H1 (cell line): Measurements from ENCODE around the gene TBX18. TPM values are rescaled to one million over a fixed set of nuclear protein-coding genes. Genes with fewer than 3 reads are reported as not detected.

Experiments used
- BACH1 ChIP-seq: IDR thresholded peaks from 2 replicates; pipeline ENCODE4 v1.6.1; 2012; ENCODE audit warnings: low read length, improper control_type of control experiment
- CHD1 ChIP-seq: IDR thresholded peaks from 2 replicates; pipeline ENCODE4 v1.6.1; 2012; ENCODE audit warnings: low read depth, low read length, improper control_type of control experiment
- EGR1 ChIP-seq: IDR thresholded peaks from 2 replicates; pipeline ENCODE4 v1.6.1; 2011; ENCODE audit warnings: low read depth, low read length, borderline replicate concordance
- POLR2AphosphoS5 ChIP-seq: IDR thresholded peaks from 2 replicates; pipeline ENCODE4 v1.6.1; 2011; ENCODE audit warnings: low read depth, low read length
- SP2 ChIP-seq: IDR thresholded peaks from 2 replicates; pipeline ENCODE4 v1.6.1; 2012; ENCODE audit warnings: mild to moderate bottlenecking, low read length, inconsistent platforms
- polyA plus RNA-seq, 7 experiments: library from polyadenylated mRNA; depleted of rRNA in 3 of 7; stranded (reverse) in 5 of 7; unstranded in 2 of 7; fragments of >200 nt in 5 of 7; fragments of 200-250 nt in 2 of 7; gene quantifications; 1 replicate in 5 of 7; 2 replicates in 1 of 7; 4 replicates in 1 of 7; pipeline versions ENCODE4 v1.2.1 to v1.2.3, GENCODE V29; 2011 to 2013; ENCODE audit warnings: missing spikeins in 2 of 7, mixed read lengths in 2 of 7
- total RNA-seq: library from RNA; stranded (reverse); fragmentation: NEBNext Ultra II Directional; extraction: Animal tissue kit (Norgen Biotek cat#: 25700); gene quantifications from 2 replicates; pipeline ENCODE4 v1.2.1, GENCODE V29; 2021
- TF ChIP-seq, protein P1 (sequence below): IDR thresholded peaks from 2 replicates; pipeline ENCODE4 v1.6.1; 2012; ENCODE audit warnings: inconsistent platforms

Gene TBX18
- total and polyA plus RNA-seq, 2 of the 8 experiments (the other 6 are each of a cell fraction or from before 2014, with no cell fraction given): 0.02 TPM; not detected in 1

DNA sequence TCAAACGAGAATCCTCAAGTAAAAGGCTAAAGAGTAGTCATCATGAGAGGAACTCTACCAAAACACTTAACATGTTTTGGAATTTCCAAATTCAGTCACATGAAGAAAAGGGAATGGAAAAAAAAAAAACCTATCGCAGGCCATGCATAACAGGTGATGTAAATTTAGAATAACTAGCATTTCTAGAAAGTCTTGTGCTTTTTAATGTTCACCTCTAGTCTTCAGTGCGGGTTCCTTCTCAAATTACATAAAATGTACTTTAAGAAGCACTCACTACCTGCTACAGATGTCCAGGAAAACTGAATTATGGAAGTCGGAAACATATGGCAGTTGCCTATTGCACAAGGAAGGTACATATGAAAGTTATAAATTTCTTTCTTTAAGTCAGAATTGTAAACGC lies 6.1 kb upstream of the TBX18 start (continued):
- no peak for TF ChIP-seq CHD1
- TF ChIP-seq, protein P1, sequence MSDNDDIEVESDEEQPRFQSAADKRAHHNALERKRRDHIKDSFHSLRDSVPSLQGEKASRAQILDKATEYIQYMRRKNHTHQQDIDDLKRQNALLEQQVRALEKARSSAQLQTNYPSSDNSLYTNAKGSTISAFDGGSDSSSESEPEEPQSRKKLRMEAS: no peak
- TF ChIP-seq EGR1: no peak
- no peak for TF ChIP-seq BACH1
- no peak for TF ChIP-seq SP2
- TF ChIP-seq POLR2AphosphoS5: no peak
